ENCODE results near the gene ZNF141. TPM values are rescaled to one million over a fixed set of nuclear protein-coding genes. Genes with fewer than 3 reads are reported as not detected.
"Not testable (repeated sequence)": the region's sequence is repeated elsewhere in the genome, so short reads cannot be mapped to it uniquely, and the experiment has no call there.

The ZNF141 gene
- total RNA-seq, 1 donor from 2014 or later: 27.0 TPM

DNA sequence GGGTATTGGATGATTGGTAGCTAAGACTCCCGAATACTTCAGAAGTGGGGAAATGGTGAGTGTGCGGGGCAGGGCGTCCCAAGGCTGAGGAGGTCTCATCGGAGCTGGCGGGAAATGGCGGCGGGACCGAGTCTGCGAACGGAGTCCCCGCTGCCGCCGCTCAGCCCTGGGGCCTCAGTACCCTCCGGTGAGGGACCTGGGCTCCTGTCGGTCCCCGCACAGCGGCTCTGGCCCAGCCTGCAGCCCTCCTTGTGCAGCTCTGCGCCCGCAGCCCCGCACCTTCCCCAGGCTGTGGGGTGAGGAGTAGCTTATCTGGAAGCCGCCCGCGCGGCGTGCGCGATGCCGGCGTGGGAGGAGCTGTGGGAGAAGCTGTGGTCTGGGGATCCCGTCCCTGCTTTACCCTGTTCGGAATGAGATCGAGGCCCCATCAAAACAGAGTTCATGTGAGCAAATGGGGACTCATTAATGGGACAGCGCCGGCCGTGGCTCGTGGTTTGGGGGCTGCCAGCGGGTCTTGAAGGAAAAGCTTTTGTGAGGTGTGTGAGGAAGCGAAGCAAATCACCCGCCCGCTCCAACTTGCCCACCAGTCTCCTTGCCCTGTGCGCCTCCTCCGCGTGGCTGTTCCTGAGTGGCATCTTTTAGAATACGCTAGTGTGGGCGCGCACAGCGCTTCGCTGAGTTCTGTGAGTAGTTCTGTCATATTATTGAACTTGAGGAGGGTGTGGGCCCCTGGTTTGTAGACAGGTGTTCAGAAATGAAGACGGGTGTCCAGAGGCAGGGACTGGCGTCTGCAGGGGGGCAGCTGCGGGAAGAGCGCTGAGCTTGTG, 531 bp downstream of the ZNF141 start:
- H3K27me3 Mint-ChIP-seq: peaks cover 2% of the 10 kb centered on the region
- intact Hi-C loops (cut with micrococcal nuclease): loop anchor here (1.0 to 5.0 kb wide), 8 partner anchors 96 to 909 kb away; partner anchors contain the start of genes ATP5ME, CTBP1, MYL5 and PIGG
- peaks cover 61% of the 10 kb centered on the region for H3K36me3 Mint-ChIP-seq (ENCODE audit: low read depth)
- H3K4me1 Mint-ChIP-seq: peaks cover 14% of the 10 kb centered on the region
- peak; percentile 85 for DNase-seq
- peak overlapping the region; percentile 99 for H3K4me3 Mint-ChIP-seq
- H3K27ac Mint-ChIP-seq: peak overlapping the region; percentile 100
- H3K9me3 Mint-ChIP-seq: peaks cover 27% of the 10 kb centered on the region

DNA sequence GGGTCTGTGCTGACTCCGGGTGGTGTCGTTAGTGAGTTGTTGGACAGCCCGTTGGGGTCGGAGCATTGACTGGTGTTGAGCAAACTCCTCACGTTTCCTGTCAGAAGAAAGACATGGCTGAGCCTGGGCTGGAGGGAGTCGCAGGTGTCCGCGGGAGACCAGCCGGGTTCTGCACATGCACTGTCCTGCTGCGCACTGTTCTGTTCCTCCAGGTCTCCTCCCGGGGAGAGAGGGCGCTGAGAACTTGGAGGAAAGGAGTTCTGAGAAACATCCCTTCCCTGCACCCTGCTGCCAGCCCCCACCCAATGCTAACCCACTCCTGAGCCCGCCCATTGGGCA, 1.1 kb downstream of the ZNF141 start:
- Mint-ChIP-seq H3K4me1 (peaks cover 14% of the 10 kb centered on the region), H3K36me3 (ENCODE audit: low read depth) (peaks cover 65% of the 10 kb centered on the region), H3K4me3 (peak overlapping the region; percentile 99), H3K27me3 (peaks cover 2% of the 10 kb centered on the region), H3K27ac (peak overlapping the region; percentile 100), H3K9me3 (peaks cover 27% of the 10 kb centered on the region)
- intact Hi-C loops (cut with micrococcal nuclease): loop anchor here (5.0 kb wide), 4 partner anchors 96 to 909 kb away; partner anchors contain the start of genes CTBP1 and ZNF718
- no peak for DNase-seq

DNA sequence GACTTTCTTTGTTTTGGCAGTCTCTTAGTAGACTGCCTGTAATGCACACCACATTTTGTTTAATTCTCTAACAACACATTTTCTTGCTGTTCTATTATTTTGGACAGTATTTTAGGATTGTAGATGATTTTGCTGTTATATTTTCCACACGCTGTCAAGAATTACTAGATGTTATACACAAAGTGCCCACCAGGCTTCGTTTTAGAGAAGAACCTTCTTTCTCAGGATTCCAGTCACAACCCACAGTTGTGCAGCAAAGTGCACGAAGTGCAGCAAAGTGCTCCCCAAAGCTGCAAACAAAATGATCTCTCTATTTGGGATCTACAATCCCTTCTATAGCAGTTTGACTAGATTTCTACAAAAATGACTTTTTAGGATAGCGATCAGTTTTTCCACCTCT, 2.4 kb downstream of the ZNF141 start:
- peaks cover 26% of the 10 kb centered on the region for H3K9me3 Mint-ChIP-seq
- H3K4me3 Mint-ChIP-seq: no peak overlapping the region
- intact Hi-C loops (cut with micrococcal nuclease): no loop called here

DNA sequence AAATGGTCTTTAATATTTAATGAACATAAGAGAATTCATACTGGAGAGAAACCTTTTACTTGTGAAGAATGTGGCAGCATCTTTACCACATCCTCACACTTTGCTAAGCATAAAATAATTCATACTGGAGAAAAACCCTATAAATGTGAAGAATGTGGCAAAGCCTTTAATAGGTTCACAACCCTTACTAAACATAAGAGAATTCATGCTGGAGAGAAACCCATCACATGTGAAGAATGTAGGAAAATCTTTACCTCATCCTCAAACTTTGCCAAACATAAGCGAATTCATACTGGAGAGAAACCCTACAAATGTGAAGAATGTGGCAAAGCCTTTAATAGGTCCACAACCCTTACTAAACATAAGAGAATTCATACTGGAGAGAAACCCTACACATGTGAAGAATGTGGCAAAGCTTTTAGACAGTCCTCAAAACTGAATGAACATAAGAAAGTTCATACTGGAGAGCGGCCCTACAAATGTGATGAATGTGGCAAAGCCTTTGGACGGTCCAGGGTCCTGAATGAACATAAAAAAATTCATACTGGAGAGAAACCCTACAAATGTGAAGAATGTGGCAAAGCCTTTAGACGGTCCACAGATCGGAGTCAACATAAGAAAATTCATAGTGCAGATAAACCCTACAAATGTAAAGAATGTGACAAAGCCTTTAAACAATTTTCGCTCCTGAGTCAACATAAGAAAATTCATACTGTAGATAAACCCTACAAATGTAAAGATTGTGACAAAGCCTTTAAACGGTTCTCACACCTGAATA, 35.6 kb downstream of the ZNF141 start:
- no peak overlapping the region for H3K27ac Mint-ChIP-seq
- intact Hi-C loops (cut with micrococcal nuclease): loop anchor here (10.0 kb wide), 1 partner anchor 102 kb away; no protein-coding TSS in a partner anchor
- peaks cover 65% of the 10 kb centered on the region for H3K36me3 Mint-ChIP-seq (ENCODE audit: low read depth)
- H3K4me1 Mint-ChIP-seq: no peaks in the 10 kb centered on the region
- no peaks in the 10 kb centered on the region for H3K27me3 Mint-ChIP-seq
- H3K9me3 Mint-ChIP-seq: peaks cover 26% of the 10 kb centered on the region
- H3K4me3 Mint-ChIP-seq: no peak overlapping the region
- no peak for DNase-seq

More for the DNA sequence above, 2.4 kb downstream of the ZNF141 start:
- Mint-ChIP-seq H3K27me3 (no peaks in the 10 kb centered on the region), H3K36me3 (ENCODE audit: low read depth) (peaks cover 74% of the 10 kb centered on the region), H3K27ac (no peak overlapping the region), H3K4me1 (peaks cover 14% of the 10 kb centered on the region)
- DNase-seq: peak; percentile 49

DNA sequence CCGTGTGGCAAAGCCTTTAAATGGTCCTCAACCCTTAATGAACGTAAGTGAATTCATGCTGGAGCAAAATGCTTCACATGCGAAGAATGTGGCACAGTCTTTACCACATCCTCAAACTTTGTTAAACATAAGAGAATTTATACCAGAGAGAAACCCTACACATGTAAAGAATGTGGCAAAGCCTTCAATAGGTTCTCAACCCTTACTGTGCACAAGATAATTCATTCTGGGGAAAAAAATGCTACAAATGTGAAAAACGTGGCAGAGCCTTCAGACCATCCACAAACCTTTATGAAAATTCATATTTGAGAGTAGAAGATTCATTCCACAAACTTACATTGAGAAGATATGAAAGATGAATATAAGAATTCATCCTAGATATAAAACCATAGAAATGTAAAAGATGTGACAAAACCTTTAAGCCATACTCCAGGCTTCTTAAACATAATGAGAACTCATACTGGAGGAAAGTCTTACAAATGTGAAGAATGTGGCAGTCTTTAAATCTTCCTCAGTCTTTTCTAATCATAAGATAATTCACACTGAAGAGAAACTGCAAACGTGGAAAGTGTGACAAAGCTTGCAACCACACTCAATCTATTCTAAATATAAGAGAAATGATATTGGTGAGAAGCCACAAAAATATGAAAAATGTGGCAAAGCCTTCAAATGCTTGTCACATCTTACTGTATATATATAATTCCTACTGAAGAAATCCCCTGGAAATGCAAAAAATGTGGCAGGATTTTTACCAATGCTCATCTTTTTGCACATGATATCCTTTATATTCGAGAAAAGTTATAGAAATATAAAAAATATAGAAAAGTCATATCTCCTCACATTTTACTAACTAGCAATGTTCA, 36.9 kb downstream of the ZNF141 start:
- Mint-ChIP-seq H3K4me1 (no peaks in the 10 kb centered on the region), H3K27ac (no peak overlapping the region), H3K9me3 (peaks cover 23% of the 10 kb centered on the region), H3K27me3 (no peaks in the 10 kb centered on the region), H3K4me3 (no peak overlapping the region), H3K36me3 (ENCODE audit: low read depth) (peaks cover 60% of the 10 kb centered on the region)
- intact Hi-C loops (cut with micrococcal nuclease): loop anchor here (10.0 kb wide), 1 partner anchor 100 kb away; no protein-coding TSS in a partner anchor
- DNase-seq: no peak

DNA sequence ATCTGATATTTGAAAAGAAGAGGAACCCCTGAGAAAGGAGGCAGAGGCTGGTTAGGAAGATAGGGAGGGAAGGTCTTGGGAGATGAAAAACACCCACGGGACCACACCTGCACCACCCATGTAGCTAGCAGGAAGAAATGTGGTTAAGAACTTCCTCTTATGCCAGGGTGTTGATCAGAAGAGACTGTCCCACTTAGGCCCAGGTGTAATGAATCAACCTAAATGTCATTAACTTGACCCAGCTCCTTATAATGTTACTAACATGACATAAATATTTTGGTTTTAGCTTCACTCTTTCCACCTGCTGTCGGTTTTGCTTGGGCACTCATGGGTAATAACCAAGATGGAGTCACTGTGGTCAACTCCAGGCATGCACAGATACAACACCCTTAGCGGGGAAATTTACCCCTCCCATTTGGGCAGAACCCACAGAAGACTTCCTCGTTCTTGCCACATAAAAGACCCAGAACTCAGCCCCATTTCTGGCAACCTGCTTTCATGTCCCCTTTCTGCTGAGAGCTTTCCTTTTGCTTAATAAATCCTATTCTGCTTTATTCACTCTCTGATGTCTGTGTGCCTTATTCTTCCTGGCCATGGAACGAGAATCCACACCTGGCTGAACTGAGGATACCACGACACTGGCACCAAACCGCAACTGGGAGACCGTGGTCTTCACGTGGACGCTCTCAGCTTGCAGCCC, 46.8 kb downstream of the ZNF141 start:
- no peak overlapping the region for H3K4me3 Mint-ChIP-seq
- H3K27me3 Mint-ChIP-seq: no peaks in the 10 kb centered on the region
- peaks cover 8% of the 10 kb centered on the region for H3K4me1 Mint-ChIP-seq
- peaks cover 29% of the 10 kb centered on the region for H3K9me3 Mint-ChIP-seq
- no peak overlapping the region for H3K27ac Mint-ChIP-seq
- peaks cover 12% of the 10 kb centered on the region for H3K36me3 Mint-ChIP-seq (ENCODE audit: low read depth)
- DNase-seq: no peak
- intact Hi-C loops (cut with micrococcal nuclease): no loop called here

DNA sequence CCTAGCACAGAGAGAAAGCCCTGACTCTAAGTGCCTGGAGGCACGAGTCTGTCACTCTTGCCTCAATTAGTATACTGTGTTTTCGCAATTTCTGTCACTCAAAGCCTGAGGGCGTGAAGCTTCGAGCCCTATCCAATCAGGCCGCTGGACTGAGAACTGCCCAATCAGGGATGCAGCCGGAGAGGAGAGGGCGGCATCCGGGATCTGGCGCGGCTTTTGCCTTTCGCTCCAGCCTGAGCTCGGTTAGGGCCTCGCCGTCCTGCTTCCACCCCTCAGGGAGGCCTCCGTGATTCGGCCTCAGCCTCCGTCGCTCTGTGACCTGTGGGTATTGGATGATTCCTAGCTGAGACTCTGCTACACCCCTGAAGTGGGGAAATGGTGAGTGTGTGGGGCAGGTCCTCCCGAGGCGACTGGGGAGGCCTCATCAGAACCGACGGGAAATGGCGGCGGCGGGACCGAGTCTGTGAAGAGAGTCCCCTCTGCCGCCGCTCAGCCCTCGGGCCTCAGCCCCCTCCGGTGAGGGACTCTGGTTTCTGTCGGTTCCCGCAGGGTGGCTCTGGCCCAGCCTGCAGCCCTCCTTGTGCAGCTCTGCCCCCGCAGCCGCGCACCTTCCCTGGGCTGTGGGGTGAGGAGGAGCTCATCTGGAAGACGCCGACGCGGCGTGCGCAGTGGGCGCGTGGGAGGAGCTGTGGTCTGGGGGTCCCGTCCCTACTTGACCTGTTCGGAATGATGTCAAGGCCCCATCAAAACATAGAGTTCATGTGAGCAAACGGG, 48.5 kb downstream of the ZNF141 start:
- Mint-ChIP-seq H3K27ac (no peak overlapping the region), H3K36me3 (ENCODE audit: low read depth) (peaks cover 10% of the 10 kb centered on the region), H3K4me3 (no peak overlapping the region), H3K27me3 (no peaks in the 10 kb centered on the region), H3K4me1 (peaks cover 8% of the 10 kb centered on the region), H3K9me3 (peaks cover 26% of the 10 kb centered on the region)
- intact Hi-C loops (cut with micrococcal nuclease): no loop called here
- no peak for DNase-seq

DNA sequence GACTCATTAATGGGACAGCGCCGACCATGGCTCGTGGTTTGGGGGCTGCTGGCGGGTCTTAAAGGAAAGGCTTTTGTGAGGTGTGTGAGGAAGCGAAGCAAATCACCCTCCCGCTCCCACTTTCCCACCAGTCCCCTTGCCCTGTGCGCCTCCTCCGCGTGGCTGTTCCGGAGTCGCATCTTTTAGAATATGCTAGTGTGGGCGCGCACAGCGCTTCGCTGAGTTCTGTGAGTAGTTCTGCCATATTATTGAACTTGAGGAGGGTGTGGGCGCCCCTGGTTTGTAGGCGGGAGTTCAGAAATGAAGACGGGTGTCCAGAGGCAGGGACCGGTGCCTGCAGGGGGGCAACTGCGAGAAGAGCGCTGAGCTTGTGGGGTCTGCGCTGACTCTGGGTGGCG, 49.1 kb downstream of the ZNF141 start:
- Mint-ChIP-seq H3K4me3 (no peak overlapping the region), H3K27me3 (no peaks in the 10 kb centered on the region), H3K9me3 (peaks cover 26% of the 10 kb centered on the region), H3K36me3 (ENCODE audit: low read depth) (peaks cover 8% of the 10 kb centered on the region), H3K27ac (no peak overlapping the region), H3K4me1 (peaks cover 8% of the 10 kb centered on the region)
- no peak for DNase-seq
- intact Hi-C loops (cut with micrococcal nuclease): no loop called here

DNA sequence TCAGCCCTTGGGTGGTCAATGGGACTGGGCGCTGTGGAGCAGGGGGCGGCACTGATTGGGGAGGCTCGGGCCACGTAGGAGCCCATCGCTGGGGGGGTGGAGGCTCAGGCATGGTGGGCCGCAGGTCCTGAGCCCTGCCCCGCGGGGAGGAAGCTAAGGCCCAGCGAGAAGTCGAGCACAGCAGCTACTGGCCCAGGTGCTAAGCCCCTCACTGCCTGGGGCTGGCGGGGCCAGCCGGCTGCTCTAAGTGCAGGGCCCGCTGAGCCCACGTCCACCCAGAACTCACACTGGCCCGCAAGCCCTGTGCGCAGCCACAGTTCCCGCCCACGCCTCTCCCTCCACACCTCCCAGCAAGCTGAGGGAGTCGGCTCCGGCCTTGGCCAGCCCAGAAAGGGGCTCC, 66.4 kb downstream of the ZNF141 start:
- no peak overlapping the region for H3K27ac Mint-ChIP-seq
- H3K4me3 Mint-ChIP-seq: no peak overlapping the region
- H3K4me1 Mint-ChIP-seq: no peaks in the 10 kb centered on the region
- H3K36me3 Mint-ChIP-seq (ENCODE audit: low read depth): peaks cover 7% of the 10 kb centered on the region
- intact Hi-C loops (cut with micrococcal nuclease): no loop called here
- DNase-seq: no peak
- H3K9me3 Mint-ChIP-seq: peaks cover 43% of the 10 kb centered on the region
- H3K27me3 Mint-ChIP-seq: no peaks in the 10 kb centered on the region

DNA sequence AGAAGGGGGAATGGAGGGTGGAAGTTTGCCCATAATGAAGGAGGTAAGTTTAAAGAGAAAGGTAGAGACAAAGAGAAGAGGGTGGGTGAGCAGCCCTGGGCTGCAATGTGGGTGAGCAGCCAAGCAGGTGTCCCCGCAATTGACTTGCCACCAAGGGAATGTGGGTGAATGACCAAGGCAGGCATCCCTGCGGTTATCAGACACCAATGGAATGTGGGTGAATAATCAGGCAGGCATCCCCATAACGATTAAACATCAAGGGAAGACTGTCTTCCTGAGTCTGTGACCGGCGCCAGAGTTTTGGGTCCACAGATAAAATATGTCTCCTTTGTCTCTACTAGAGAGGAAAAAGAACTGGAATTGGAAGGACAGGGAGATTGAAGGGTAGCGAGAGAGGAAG, 70.7 kb downstream of the ZNF141 start:
- peaks cover 49% of the 10 kb centered on the region for H3K9me3 Mint-ChIP-seq
- H3K4me3 Mint-ChIP-seq; H3K27me3 Mint-ChIP-seq; H3K27ac Mint-ChIP-seq; intact Hi-C loops (cut with micrococcal nuclease); H3K4me1 Mint-ChIP-seq; H3K36me3 Mint-ChIP-seq (ENCODE audit: low read depth); DNase-seq: not testable (repeated sequence)

DNA sequence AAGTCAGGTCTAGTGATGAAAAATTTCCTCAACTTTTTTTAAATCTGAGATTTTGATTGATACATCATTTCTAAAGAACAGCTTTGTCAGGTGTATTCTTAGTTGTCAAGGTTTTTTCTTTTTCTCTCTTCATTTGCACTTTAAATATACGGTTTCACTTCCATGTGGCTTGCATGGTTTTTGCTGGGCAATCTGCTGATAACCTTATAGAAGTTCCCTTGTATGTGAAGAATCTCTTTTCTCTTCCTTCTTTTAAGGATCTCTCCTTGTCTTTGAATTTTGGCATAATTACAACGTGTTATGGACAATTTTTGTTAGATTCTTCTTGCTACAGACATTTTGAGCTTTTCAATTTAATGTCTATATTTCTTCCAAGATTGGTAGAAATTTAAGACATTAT, 85.0 kb downstream of the ZNF141 start:
- no peaks in the 10 kb centered on the region for H3K4me1 Mint-ChIP-seq
- intact Hi-C loops (cut with micrococcal nuclease): no loop called here
- H3K36me3 Mint-ChIP-seq (ENCODE audit: low read depth): peaks cover 15% of the 10 kb centered on the region
- H3K4me3 Mint-ChIP-seq: no peak overlapping the region
- H3K9me3 Mint-ChIP-seq: peaks cover 23% of the 10 kb centered on the region
- H3K27me3 Mint-ChIP-seq: no peaks in the 10 kb centered on the region
- no peak for DNase-seq
- H3K27ac Mint-ChIP-seq: no peak overlapping the region

Data from activated CD4-positive, alpha-beta T cell treated with anti-CD3 and anti-CD28 coated beads, Interleukin-2, amount 10 ng/mL, durations not matched to agents 24 days and 14 days (primary cell).